KOPT-K1 (cell line): ENCODE data around the gene GAS7.

ENCODE experiments used
- H3K27ac ChIP-seq: fragments of 200-600 bp; sonication (generic); 2 replicates; pipeline ENCODE4 v1.5.1; 2016; ENCODE audit warnings: antibody characterized with exemption, mild to moderate bottlenecking, low read depth, low read length; ENCODE audit not compliant: poor library complexity, severe bottlenecking
- H3K36me3 ChIP-seq: fragments of 200-600 bp; sonication (generic); 2 replicates; pipeline ENCODE4 v1.5.1; 2017; ENCODE audit warnings: antibody characterized with exemption, mild to moderate bottlenecking, low read length, moderate library complexity; ENCODE audit not compliant: insufficient read depth
- H3K9me3 ChIP-seq: fragments of 200-600 bp; sonication (generic); 2 replicates; pipeline ENCODE4 v1.5.1; 2017; ENCODE audit warnings: antibody characterized with exemption, low read length, mild to moderate bottlenecking; ENCODE audit not compliant: insufficient read depth, poor library complexity, severe bottlenecking

The GAS7 gene

GRCh38 chr17:9985646-9986045 is 212.8 kb downstream of the GAS7 start:
- Histone ChIP-seq H3K36me3 (peaks cover 6% of the 10 kb centered on the region; the same call in 1 of the 2 replicates), H3K9me3 (peaks cover 4% of the 10 kb centered on the region), H3K27ac (no peak overlapping the region)

- peaks cover 2% of the 10 kb centered on the region for H3K9me3 ChIP-seq
- no peak overlapping the region for H3K27ac ChIP-seq
- H3K36me3 ChIP-seq: peaks cover 9% of the 10 kb centered on the region; the same call in 1 of the 2 replicates
These were observed 213.6 kb downstream of the GAS7 start for GRCh38 chr17:9984768-9985167.

- no peaks in the 10 kb centered on the region for H3K9me3 ChIP-seq
- H3K27ac ChIP-seq: no peak overlapping the region
- peaks cover 9% of the 10 kb centered on the region; the same call in 1 of the 2 replicates for H3K36me3 ChIP-seq
These were observed 216.2 kb downstream of the GAS7 start for GRCh38 chr17:9982159-9982558.

GRCh38 chr17:9981344-9981915 is 217.0 kb downstream of the GAS7 start:
- Histone ChIP-seq H3K27ac (no peak overlapping the region), H3K36me3 (peaks cover 9% of the 10 kb centered on the region; the same call in 1 of the 2 replicates), H3K9me3 (no peaks in the 10 kb centered on the region)

- Histone ChIP-seq H3K27ac (no peak overlapping the region), H3K36me3 (peaks cover 9% of the 10 kb centered on the region; the same call in 1 of the 2 replicates), H3K9me3 (no peaks in the 10 kb centered on the region)
These were observed 218.9 kb downstream of the GAS7 start for GRCh38 chr17:9979463-9979995.

- peaks cover 9% of the 10 kb centered on the region; the same call in 1 of the 2 replicates for H3K36me3 ChIP-seq
- H3K27ac ChIP-seq: no peak overlapping the region
- H3K9me3 ChIP-seq: no peaks in the 10 kb centered on the region
These were observed 221.2 kb downstream of the GAS7 start for GRCh38 chr17:9977180-9977575.

DNA sequence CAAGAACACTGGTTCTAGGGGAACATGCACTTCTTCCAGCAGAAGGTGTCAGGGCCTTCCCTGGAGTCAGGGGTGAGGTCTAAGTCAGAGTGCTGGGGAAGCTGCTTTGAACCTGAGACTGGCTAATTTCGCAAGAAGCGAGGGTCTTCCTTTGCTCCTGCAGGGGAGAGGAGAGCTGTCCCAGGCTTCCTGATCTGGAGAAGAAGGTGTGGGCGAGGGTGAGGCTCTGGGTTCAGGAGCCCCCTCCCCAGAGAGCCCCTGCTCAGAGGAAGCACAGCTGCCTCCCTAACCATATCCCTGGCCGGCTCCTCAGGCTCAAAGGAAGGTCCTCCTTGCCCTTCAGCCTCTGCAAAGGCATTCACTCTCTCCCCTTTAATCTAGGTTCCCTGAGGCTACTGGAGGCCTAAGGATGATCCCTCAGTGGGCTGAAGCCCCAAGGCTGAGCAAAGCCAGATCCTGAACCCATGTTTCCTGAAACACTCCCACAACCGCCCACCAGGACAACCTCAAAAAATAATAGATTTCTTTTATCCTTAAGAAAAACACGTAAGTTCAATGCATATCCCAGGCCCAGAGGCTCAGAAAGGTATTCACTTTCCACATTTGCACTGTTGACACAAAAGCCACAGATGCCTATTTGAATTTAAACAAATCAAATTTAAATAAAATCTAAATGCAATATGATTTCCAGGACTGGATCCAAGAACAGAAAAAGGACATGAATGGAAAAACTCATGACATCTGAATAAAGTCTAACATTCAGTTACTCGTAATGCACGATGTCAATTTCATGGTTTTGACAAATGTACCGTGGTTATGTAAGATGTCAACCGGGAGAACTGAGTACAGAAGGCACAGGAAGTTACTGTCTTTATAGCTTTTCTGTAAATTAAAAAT is 221.9 kb downstream of the GAS7 start:
- Histone ChIP-seq H3K36me3 (peaks cover 9% of the 10 kb centered on the region; the same call in 1 of the 2 replicates), H3K27ac (no peak overlapping the region), H3K9me3 (no peaks in the 10 kb centered on the region)

- Histone ChIP-seq H3K36me3 (no peaks in the 10 kb centered on the region), H3K9me3 (no peaks in the 10 kb centered on the region), H3K27ac (no peak overlapping the region)
These were observed 223.7 kb downstream of the GAS7 start for GRCh38 chr17:9974448-9975381.

- no peaks in the 10 kb centered on the region for H3K9me3 ChIP-seq
These were observed 224.5 kb downstream of the GAS7 start for GRCh38 chr17:9973669-9974447.

GRCh38 chr17:9971991-9972390 is 226.4 kb downstream of the GAS7 start:
- no peaks in the 10 kb centered on the region for H3K36me3 ChIP-seq
- H3K9me3 ChIP-seq: no peaks in the 10 kb centered on the region
- H3K27ac ChIP-seq: no peak overlapping the region

More at GRCh38 chr17:9973669-9974447, 224.5 kb downstream of the GAS7 start:
- H3K36me3 ChIP-seq: no peaks in the 10 kb centered on the region
- H3K27ac ChIP-seq: no peak overlapping the region

- Histone ChIP-seq H3K27ac (no peak overlapping the region), H3K9me3 (no peaks in the 10 kb centered on the region), H3K36me3 (no peaks in the 10 kb centered on the region)
These were observed 229.0 kb downstream of the GAS7 start for GRCh38 chr17:9969301-9969935.

DNA sequence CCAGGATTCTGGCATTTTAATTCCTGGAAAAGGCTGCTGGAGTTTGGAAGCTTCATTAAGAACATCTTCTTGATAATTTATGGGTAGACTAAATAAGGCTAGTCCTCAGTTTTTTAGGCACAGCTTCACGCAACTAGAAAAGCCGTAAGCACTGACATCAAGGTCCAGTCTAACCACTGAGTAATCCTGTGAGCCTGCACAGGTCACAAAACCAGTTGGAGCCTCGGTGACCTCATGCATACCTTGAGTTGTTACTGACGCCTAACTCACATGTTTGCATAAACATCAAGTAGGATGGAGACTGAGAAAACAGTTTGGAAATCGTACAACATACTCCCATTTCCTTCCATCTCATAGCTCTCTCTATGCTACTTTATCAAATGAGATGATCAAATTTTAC is 229.5 kb downstream of the GAS7 start:
- Histone ChIP-seq H3K27ac (no peak overlapping the region), H3K9me3 (no peaks in the 10 kb centered on the region), H3K36me3 (no peaks in the 10 kb centered on the region)

DNA sequence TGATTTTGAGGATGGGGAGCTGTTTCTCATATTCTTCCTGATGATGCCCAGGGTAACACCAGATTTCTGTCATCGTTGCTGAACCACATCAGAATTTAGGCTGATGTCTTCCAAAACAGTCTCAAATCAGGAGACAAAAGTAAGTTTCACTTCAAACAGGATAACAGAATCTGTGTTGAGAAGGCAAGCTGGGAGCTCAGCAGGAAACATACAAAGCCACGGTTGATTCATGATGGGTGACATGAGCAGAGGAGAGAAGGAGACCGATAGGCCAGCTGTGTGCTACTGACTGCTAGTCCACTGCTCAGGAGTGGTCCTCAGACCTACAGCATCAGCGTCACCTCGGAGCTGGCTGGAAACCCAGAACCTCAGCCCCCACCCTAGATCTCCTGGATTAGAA is 230.4 kb downstream of the GAS7 start:
- H3K36me3 ChIP-seq: no peaks in the 10 kb centered on the region
- no peaks in the 10 kb centered on the region for H3K9me3 ChIP-seq
- no peak overlapping the region for H3K27ac ChIP-seq
